ENCODE results near the gene WIPI1. TPM values are rescaled to one million over a fixed set of nuclear protein-coding genes. Genes with fewer than 3 reads are reported as not detected.

The WIPI1 gene
- total and polyA plus RNA-seq, 2 of the 13 experiments (the other 11 are each of a cell fraction or from before 2014, with no cell fraction given) = 29.4 to 141 TPM

DNA sequence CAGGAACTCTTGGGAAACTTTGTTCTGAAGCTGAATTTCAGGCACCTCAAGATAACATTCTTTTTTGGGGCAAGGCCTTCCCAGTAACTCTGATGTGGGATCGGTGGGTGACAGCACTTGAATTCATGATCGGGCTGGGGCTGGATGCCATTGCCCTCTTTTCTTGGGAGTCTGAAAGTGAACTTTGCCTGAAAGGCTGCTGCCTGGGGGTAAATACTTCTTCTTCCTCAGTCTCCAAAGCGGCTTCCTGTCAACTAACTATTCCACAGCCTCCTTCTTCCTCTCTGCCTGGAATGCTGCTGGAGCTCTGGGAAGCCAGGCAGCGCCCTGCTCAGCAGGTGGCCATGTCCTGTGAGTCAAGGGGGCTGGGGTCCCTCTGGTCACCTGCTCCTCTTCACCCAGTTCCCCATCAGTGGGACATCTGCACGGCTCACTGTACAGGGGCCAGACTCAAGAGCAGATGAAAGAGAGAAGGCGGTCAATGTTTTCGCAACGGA lies 79.5 kb downstream of the WIPI1 start (continued):
- TF ChIP-seq, protein P1, sequence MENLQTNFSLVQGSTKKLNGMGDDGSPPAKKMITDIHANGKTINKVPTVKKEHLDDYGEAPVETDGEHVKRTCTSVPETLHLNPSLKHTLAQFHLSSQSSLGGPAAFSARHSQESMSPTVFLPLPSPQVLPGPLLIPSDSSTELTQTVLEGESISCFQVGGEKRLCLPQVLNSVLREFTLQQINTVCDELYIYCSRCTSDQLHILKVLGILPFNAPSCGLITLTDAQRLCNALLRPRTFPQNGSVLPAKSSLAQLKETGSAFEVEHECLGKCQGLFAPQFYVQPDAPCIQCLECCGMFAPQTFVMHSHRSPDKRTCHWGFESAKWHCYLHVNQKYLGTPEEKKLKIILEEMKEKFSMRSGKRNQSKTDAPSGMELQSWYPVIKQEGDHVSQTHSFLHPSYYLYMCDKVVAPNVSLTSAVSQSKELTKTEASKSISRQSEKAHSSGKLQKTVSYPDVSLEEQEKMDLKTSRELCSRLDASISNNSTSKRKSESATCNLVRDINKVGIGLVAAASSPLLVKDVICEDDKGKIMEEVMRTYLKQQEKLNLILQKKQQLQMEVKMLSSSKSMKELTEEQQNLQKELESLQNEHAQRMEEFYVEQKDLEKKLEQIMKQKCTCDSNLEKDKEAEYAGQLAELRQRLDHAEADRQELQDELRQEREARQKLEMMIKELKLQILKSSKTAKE (CRISPR knock-in tag; IDR thresholded peaks at IDR 0.05; ENCODE audit: borderline replicate concordance) = no peak; the same call in none of the 2 replicates
- TF ChIP-seq ZNF451 (CRISPR knock-in tag; IDR thresholded peaks at IDR 0.05) (0 out of 2 replicates have a peak, but pooled peaks have one; percentile 19), ZNF496 (CRISPR knock-in tag; IDR thresholded peaks at IDR 0.05; ENCODE audit: insufficient replicate concordance) (no peak), ZNF180 (CRISPR knock-in tag; IDR thresholded peaks at IDR 0.05; ENCODE audit: borderline replicate concordance, low read depth) (no peak), POLR2A (IDR thresholded peaks at IDR 0.05; ENCODE audit: insufficient read depth in 1 of 2, low read depth in 2 of 2, low read length in 2 of 2) (peak in 1 of 2 experiments; percentile 57; a peak in 3 of 4 replicates), GATA4 (IDR thresholded peaks at IDR 0.05; ENCODE audit: borderline replicate concordance, low read depth) (no peak; the same call in 1 of the 2 replicates), SMAD3 (CRISPR knock-in tag; IDR thresholded peaks at IDR 0.05) (peak; percentile 89; the same call in 1 of the 2 replicates), MAFF (IDR thresholded peaks at IDR 0.05; ENCODE audit: low read depth, low read length) (0 out of 2 replicates have a peak, but pooled peaks have one; percentile 31), CHD4 (IDR thresholded peaks at IDR 0.05; ENCODE audit: borderline replicate concordance, low read length) (0 out of 2 replicates have a peak, but pooled peaks have one; percentile 6), ZNF7 (CRISPR knock-in tag; IDR thresholded peaks at IDR 0.05) (peak; percentile 98), CEBPB (IDR thresholded peaks at IDR 0.05; ENCODE audit: borderline replicate concordance, low read depth, low read length) (peak; percentile 91), NRL (CRISPR knock-in tag; IDR thresholded peaks at IDR 0.05; ENCODE audit: borderline replicate concordance) (no peak), ZNF550 (CRISPR knock-in tag; IDR thresholded peaks at IDR 0.05; ENCODE audit: borderline replicate concordance) (peak; percentile 59; the same call in 1 of the 2 replicates), ZFP82 (CRISPR knock-in tag; IDR thresholded peaks at IDR 0.05; ENCODE audit: borderline replicate concordance) (peak; percentile 37; the same call in 1 of the 2 replicates), GATAD1 (CRISPR knock-in tag; IDR thresholded peaks at IDR 0.05) (peak; percentile 7; the same call in 1 of the 2 replicates), ZNF816 (CRISPR knock-in tag; IDR thresholded peaks at IDR 0.05; ENCODE audit: borderline replicate concordance) (0 out of 2 replicates have a peak, but pooled peaks have one; percentile 48), JUND (CRISPR knock-in tag; IDR thresholded peaks at IDR 0.05) (peak; percentile 74; the same call in 1 of the 2 replicates), ZNF619 (CRISPR knock-in tag; IDR thresholded peaks at IDR 0.05) (peak; percentile 51; the same call in 1 of the 2 replicates), ZNF333 (CRISPR knock-in tag; IDR thresholded peaks at IDR 0.05; ENCODE audit: borderline replicate concordance) (no peak), HIVEP1 (CRISPR knock-in tag; IDR thresholded peaks at IDR 0.05) (no peak), GZF1 (CRISPR knock-in tag; IDR thresholded peaks at IDR 0.05) (0 out of 2 replicates have a peak, but pooled peaks have one; percentile 57)
- TF ChIP-seq, protein P2, sequence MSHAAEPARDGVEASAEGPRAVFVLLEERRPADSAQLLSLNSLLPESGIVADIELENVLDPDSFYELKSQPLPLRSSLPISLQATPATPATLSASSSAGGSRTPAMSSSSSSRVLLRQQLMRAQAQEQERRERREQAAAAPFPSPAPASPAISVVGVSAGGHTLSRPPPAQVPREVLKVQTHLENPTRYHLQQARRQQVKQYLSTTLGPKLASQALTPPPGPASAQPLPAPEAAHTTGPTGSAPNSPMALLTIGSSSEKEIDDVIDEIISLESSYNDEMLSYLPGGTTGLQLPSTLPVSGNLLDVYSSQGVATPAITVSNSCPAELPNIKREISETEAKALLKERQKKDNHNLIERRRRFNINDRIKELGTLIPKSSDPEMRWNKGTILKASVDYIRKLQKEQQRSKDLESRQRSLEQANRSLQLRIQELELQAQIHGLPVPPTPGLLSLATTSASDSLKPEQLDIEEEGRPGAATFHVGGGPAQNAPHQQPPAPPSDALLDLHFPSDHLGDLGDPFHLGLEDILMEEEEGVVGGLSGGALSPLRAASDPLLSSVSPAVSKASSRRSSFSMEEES (CRISPR knock-in tag; IDR thresholded peaks at IDR 0.05) = peak; percentile 81; the same call in 1 of the 2 replicates
- TF ChIP-seq, protein P3, sequence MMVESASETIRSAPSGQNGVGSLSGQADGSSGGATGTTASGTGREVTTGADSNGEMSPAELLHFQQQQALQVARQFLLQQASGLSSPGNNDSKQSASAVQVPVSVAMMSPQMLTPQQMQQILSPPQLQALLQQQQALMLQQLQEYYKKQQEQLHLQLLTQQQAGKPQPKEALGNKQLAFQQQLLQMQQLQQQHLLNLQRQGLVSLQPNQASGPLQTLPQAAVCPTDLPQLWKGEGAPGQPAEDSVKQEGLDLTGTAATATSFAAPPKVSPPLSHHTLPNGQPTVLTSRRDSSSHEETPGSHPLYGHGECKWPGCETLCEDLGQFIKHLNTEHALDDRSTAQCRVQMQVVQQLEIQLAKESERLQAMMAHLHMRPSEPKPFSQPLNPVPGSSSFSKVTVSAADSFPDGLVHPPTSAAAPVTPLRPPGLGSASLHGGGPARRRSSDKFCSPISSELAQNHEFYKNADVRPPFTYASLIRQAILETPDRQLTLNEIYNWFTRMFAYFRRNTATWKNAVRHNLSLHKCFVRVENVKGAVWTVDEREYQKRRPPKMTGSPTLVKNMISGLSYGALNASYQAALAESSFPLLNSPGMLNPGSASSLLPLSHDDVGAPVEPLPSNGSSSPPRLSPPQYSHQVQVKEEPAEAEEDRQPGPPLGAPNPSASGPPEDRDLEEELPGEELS (CRISPR knock-in tag; IDR thresholded peaks at IDR 0.05) = 0 out of 2 replicates have a peak, but pooled peaks have one; percentile 58
- TF ChIP-seq, protein P4, sequence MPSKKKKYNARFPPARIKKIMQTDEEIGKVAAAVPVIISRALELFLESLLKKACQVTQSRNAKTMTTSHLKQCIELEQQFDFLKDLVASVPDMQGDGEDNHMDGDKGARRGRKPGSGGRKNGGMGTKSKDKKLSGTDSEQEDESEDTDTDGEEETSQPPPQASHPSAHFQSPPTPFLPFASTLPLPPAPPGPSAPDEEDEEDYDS (CRISPR knock-in tag; IDR thresholded peaks at IDR 0.05) = no peak

Measured in HepG2 (cell line).